ENCODE measurements around the gene TNFRSF13B. TPM values are rescaled to one million over a fixed set of nuclear protein-coding genes. Genes with fewer than 3 reads are reported as not detected.

The TNFRSF13B gene
- total and polyA plus RNA-seq, 7 donors: not detected

GRCh38 chr17:16989230-16989952 lies 17.5 kb upstream of the TNFRSF13B start:
- intact Hi-C loops (cut with DNase I): loop anchor here in 1 of 2 donors (5.0 kb wide), 1 partner anchor 67 kb away; no protein-coding TSS in a partner anchor
- Histone ChIP-seq H3K27ac (no peak overlapping the region), H3K9me3 (no peaks in the 10 kb centered on the region), H3K4me1 (no peaks in the 10 kb centered on the region), H3K27me3 (ENCODE audit: insufficient read depth in 3 of 3, low read length in 2 of 3) (no peaks in the 10 kb centered on the region), H3K4me3 (no peak overlapping the region), H3K36me3 (ENCODE audit: insufficient read depth in 1 of 2, low read depth in 1 of 2) (no peaks in the 10 kb centered on the region)
- WGBS, 3 donors: 68 to 76% (median 73%) methylated on average over 12 of the region's 12 CpGs
- ATAC-seq: no peak
- TF ChIP-seq CTCF (IDR thresholded peaks at IDR 0.05): no peak
- DNase-seq: peak in 1 of 2 donors; percentile 39

- H3K4me3 ChIP-seq: no peak overlapping the region
- no peaks in the 10 kb centered on the region for H3K27me3 ChIP-seq (ENCODE audit: insufficient read depth in 3 of 3, low read length in 2 of 3)
- ATAC-seq (no peak), DNase-seq (no peak)
- TF ChIP-seq CTCF (IDR thresholded peaks at IDR 0.05): no peak
- no peak overlapping the region for H3K27ac ChIP-seq
- H3K9me3 ChIP-seq: no peaks in the 10 kb centered on the region
- 68 to 77% (median 75%) methylated on average over 10 of the region's 10 CpGs for WGBS, 3 donors
- H3K36me3 ChIP-seq (ENCODE audit: insufficient read depth in 1 of 2, low read depth in 1 of 2): no peaks in the 10 kb centered on the region
- H3K4me1 ChIP-seq: no peaks in the 10 kb centered on the region
- intact Hi-C loops (cut with DNase I): loop anchor here in 1 of 2 donors (5.0 kb wide), 1 partner anchor 66 kb away; no protein-coding TSS in a partner anchor
These were observed 16.9 kb upstream of the TNFRSF13B start for GRCh38 chr17:16988749-16989229.

GRCh38 chr17:16987830-16988601 lies 16.1 kb upstream of the TNFRSF13B start:
- WGBS, 3 donors: 44 to 53% (median 50%) methylated on average over 11 of the region's 11 CpGs
- Histone ChIP-seq H3K9me3 (no peaks in the 10 kb centered on the region), H3K36me3 (ENCODE audit: insufficient read depth in 1 of 2, low read depth in 1 of 2) (no peaks in the 10 kb centered on the region), H3K27me3 (ENCODE audit: insufficient read depth in 3 of 3, low read length in 2 of 3) (no peaks in the 10 kb centered on the region), H3K4me3 (no peak overlapping the region), H3K27ac (no peak overlapping the region), H3K4me1 (no peaks in the 10 kb centered on the region)
- DNase-seq: peak; percentile 76 to 84
- peak; percentile 30 to 52 (median 40) for ATAC-seq
- intact Hi-C loops (cut with DNase I): loop anchor here in 1 of 2 donors (5.0 kb wide), 1 partner anchor 66 kb away; no protein-coding TSS in a partner anchor
- TF ChIP-seq CTCF (IDR thresholded peaks at IDR 0.05): no peak

GRCh38 chr17:16987066-16987829 lies 15.3 kb upstream of the TNFRSF13B start:
- Histone ChIP-seq H3K27ac (no peak overlapping the region), H3K4me1 (no peaks in the 10 kb centered on the region), H3K36me3 (ENCODE audit: insufficient read depth in 1 of 2, low read depth in 1 of 2) (no peaks in the 10 kb centered on the region), H3K27me3 (ENCODE audit: insufficient read depth in 3 of 3, low read length in 2 of 3) (no peaks in the 10 kb centered on the region), H3K9me3 (no peaks in the 10 kb centered on the region), H3K4me3 (no peak overlapping the region)
- WGBS, 3 donors: 86 to 89% (median 86%) methylated on average over 10 of the region's 10 CpGs
- intact Hi-C loops (cut with DNase I): loop anchor here in 1 of 2 donors (5.0 kb wide), 1 partner anchor 65 kb away; no protein-coding TSS in a partner anchor
- no peak for TF ChIP-seq CTCF (IDR thresholded peaks at IDR 0.05)
- DNase-seq: no peak
- no peak for ATAC-seq
